Sigmoid colon (tissue), 4 donors: ENCODE data around the gene NEO1.

Source experiments
- EP300 ChIP-seq, 4 donors: sonication (generic); formaldehyde crosslinking; IDR thresholded peaks; one replicate each; pipeline ENCODE4 v1.6.1; 2017; ENCODE audit warnings: antibody characterized with exemption in 4 of 4
- TF ChIP-seq, protein P1 (sequence below), 4 experiments: fragments of 450-650 bp in 3 of 4; fragments of 200-600 bp in 1 of 4; IDR thresholded peaks; one replicate each; pipeline ENCODE4 v1.5.1; 2016 to 2019; ENCODE audit warnings: antibody characterized with exemption in 4 of 4, mild to moderate bottlenecking in 3 of 4, moderate library complexity in 2 of 4

DNA sequence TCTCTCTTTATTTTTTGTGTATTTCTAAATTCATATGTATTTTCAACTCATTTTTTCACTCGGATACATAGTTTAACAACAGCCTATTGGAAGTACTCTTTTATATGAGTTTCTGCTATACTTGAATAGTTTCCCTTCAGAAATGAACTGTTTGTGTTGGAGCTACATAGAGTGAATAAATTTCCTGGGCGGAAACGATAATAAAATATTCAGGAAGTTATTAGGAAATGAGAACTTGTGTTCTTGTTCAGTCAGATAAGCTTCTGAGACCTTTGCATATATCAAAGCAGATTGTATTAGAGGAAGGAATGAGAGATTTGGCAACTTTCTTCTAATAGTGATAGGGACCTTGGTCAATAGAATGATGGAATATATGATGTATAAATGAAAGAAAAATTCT lies 27.3 kb downstream of the NEO1 start:
- TF ChIP-seq, protein P1, sequence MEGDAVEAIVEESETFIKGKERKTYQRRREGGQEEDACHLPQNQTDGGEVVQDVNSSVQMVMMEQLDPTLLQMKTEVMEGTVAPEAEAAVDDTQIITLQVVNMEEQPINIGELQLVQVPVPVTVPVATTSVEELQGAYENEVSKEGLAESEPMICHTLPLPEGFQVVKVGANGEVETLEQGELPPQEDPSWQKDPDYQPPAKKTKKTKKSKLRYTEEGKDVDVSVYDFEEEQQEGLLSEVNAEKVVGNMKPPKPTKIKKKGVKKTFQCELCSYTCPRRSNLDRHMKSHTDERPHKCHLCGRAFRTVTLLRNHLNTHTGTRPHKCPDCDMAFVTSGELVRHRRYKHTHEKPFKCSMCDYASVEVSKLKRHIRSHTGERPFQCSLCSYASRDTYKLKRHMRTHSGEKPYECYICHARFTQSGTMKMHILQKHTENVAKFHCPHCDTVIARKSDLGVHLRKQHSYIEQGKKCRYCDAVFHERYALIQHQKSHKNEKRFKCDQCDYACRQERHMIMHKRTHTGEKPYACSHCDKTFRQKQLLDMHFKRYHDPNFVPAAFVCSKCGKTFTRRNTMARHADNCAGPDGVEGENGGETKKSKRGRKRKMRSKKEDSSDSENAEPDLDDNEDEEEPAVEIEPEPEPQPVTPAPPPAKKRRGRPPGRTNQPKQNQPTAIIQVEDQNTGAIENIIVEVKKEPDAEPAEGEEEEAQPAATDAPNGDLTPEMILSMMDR (IDR thresholded peaks at IDR 0.05) = no peak
- TF ChIP-seq EP300 (IDR thresholded peaks at IDR 0.05) = no peak
